ENCODE data around the gene TXNL4A. TPM values are rescaled to one million over a fixed set of nuclear protein-coding genes. Genes with fewer than 3 reads are reported as not detected.
"Not testable (repeated sequence)": the region's sequence is repeated elsewhere in the genome, so short reads cannot be mapped to it uniquely, and the experiment has no call there.

Gene TXNL4A
- total RNA-seq, 1 donor from 2014 or later = 79.6 TPM

DNA sequence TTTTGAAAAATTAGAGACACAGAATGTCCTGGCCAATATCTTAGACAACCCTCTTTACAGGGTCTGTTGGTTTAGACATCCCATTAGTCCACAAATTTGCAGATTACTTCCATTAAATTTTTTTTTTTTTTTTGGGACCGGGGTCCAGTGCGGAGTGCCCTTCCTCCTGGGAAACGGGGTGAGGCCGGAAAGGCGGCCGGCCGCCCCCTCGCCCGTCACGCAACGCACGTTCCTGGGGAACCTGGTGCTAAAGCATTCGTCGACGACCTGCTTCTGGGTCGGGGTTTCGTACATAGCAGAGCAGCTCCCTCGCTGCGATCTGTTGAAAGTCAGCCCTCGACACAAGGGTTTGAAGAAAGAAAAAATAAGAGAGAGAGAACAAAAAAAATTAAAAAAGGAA is 24.4 kb upstream of the TXNL4A start:
- no peaks in the 10 kb centered on the region for H3K27me3 ChIP-seq (ENCODE audit: control insufficient read depth, insufficient read depth, low read length)
- TF ChIP-seq, protein P1, sequence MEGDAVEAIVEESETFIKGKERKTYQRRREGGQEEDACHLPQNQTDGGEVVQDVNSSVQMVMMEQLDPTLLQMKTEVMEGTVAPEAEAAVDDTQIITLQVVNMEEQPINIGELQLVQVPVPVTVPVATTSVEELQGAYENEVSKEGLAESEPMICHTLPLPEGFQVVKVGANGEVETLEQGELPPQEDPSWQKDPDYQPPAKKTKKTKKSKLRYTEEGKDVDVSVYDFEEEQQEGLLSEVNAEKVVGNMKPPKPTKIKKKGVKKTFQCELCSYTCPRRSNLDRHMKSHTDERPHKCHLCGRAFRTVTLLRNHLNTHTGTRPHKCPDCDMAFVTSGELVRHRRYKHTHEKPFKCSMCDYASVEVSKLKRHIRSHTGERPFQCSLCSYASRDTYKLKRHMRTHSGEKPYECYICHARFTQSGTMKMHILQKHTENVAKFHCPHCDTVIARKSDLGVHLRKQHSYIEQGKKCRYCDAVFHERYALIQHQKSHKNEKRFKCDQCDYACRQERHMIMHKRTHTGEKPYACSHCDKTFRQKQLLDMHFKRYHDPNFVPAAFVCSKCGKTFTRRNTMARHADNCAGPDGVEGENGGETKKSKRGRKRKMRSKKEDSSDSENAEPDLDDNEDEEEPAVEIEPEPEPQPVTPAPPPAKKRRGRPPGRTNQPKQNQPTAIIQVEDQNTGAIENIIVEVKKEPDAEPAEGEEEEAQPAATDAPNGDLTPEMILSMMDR (IDR thresholded peaks at IDR 0.05; ENCODE audit: insufficient read depth, low read length, poor library complexity, severe bottlenecking) = no peak
- no peak overlapping the region for H3K4me3 ChIP-seq (ENCODE audit: low read depth, low read length)
- DNase-seq (ENCODE audit: low read depth) = no peak
- H3K36me3 ChIP-seq (ENCODE audit: control insufficient read depth, insufficient read depth, low read length) = no peaks in the 10 kb centered on the region

DNA sequence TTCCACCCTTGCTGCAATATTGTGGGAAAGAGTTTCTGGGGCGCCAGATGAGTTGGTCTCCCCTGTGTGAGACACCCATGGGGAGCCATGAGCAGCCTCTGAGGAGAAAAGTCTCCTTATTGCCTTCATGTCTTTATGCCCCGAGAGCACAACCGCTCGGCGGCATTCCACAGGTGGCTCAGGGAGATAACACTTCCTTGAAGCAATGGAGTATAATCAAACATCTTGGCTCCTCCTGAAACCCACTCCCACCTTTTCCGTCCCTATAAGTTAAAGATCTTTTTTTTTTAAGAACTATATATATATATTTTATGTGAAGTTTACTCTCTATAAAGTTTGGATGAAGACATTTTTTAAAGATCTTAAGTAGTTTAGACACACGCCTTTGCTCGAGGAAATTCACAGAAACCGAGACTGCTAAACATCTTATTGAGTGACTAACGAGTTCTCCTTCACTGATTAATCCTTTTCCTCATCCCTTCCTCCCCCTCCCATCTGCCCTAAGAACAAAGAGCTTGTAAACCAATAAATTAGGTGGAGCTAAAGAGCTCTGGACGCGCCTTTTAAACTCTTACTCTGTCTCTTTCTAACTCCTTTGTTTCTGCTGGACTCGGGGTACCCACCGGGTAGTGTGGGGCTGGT is 23.3 kb upstream of the TXNL4A start:
- H3K4me3 ChIP-seq (ENCODE audit: low read depth, low read length); H3K27me3 ChIP-seq (ENCODE audit: control insufficient read depth, insufficient read depth, low read length); DNase-seq (ENCODE audit: low read depth); H3K36me3 ChIP-seq (ENCODE audit: control insufficient read depth, insufficient read depth, low read length): not testable (repeated sequence)

DNA sequence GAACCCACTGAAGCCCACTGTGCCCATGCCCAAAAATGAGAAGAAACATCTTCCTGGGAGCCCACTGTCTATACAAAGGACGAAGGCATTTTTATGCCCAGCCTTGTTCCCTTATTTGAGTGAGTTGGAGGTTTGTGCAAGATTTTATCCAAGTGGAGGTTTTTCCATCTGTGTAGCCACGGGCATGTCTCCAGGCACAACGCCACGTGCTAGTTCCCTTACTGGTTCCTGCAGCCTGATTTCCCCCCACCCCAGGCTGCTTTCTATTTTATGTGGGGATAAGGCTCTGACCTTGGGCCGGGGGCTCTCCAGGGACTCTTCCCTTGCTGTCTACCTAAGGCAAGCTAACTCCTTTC is 22.2 kb upstream of the TXNL4A start:
- TF ChIP-seq, protein P1 (IDR thresholded peaks at IDR 0.05; ENCODE audit: insufficient read depth, low read length, poor library complexity, severe bottlenecking) = no peak
- H3K4me3 ChIP-seq (ENCODE audit: low read depth, low read length) = no peak overlapping the region
- no peaks in the 10 kb centered on the region for H3K36me3 ChIP-seq (ENCODE audit: control insufficient read depth, insufficient read depth, low read length)
- no peak for DNase-seq (ENCODE audit: low read depth)
- H3K27me3 ChIP-seq (ENCODE audit: control insufficient read depth, insufficient read depth, low read length) = no peaks in the 10 kb centered on the region

DNA sequence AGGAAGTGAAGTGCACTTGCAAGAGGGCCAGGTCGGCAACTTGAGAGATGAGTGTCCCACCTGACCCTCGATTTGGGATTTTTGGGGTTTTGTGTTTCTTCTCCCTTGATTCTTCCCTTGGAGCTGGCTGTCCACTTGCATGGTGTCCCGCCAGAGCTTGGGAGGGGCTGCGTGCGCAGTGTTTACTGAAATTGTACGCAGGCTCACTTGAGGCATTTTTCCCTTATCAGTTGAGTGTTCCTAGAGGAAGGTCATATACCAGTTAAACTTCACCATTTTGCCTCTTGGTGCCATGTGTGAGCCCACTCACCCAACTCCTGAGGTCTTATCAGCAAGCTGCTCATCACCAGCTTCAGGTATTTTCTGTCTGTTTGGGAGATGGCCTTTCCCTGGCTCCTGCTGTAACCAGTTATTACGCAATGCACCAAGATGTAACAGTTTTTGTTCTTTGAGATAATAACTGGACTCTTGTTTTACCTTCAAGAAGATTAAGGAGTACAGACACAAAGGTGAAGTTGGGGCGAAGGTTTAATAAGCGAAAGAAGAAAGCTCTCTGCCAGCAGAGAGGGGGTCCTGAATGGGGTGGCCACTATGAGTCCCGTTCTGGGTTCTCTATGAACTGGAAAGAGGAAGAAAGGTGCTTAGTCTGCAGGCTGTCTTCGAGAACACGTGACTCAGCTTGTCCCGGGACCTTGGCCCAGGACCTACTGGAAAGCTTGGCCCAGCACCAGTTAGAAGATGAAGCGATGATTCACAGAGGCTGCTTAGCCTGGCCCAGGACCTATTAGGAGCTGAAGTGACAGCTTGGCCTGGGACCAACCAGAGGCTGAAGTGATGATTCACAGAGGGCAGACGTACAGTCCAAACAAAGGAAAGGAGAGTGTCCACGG is 21.5 kb upstream of the TXNL4A start:
- no peak for DNase-seq (ENCODE audit: low read depth)
- TF ChIP-seq, protein P1 (IDR thresholded peaks at IDR 0.05; ENCODE audit: insufficient read depth, low read length, poor library complexity, severe bottlenecking) = no peak
- Histone ChIP-seq H3K4me3 (ENCODE audit: low read depth, low read length) (no peak overlapping the region), H3K27me3 (ENCODE audit: control insufficient read depth, insufficient read depth, low read length) (no peaks in the 10 kb centered on the region), H3K36me3 (ENCODE audit: control insufficient read depth, insufficient read depth, low read length) (no peaks in the 10 kb centered on the region)

DNA sequence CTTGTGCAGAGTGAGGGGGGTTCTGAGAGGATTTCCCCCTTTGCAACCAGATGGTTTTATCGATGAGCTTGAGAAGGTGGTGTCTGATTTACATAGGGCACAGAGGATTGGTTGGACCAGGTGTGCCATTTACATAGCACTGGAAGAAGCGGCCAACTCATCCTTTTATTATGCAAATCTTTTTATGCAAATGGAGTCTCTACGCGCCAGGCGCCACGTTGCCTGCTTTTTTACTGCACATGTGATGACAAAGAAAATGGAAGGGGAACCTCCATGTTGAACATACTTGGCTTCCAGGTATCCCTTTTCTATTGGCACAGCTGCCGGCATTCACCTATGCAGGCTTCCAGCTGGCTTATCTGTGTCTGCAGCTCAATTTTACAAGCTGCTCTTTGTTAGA is 18.4 kb upstream of the TXNL4A start:
- Histone ChIP-seq H3K27me3 (ENCODE audit: control insufficient read depth, insufficient read depth, low read length) (no peaks in the 10 kb centered on the region), H3K4me3 (ENCODE audit: low read depth, low read length) (no peak overlapping the region), H3K36me3 (ENCODE audit: control insufficient read depth, insufficient read depth, low read length) (no peaks in the 10 kb centered on the region)
- DNase-seq (ENCODE audit: low read depth) = no peak
- TF ChIP-seq, protein P1 (IDR thresholded peaks at IDR 0.05; ENCODE audit: insufficient read depth, low read length, poor library complexity, severe bottlenecking) = no peak

DNA sequence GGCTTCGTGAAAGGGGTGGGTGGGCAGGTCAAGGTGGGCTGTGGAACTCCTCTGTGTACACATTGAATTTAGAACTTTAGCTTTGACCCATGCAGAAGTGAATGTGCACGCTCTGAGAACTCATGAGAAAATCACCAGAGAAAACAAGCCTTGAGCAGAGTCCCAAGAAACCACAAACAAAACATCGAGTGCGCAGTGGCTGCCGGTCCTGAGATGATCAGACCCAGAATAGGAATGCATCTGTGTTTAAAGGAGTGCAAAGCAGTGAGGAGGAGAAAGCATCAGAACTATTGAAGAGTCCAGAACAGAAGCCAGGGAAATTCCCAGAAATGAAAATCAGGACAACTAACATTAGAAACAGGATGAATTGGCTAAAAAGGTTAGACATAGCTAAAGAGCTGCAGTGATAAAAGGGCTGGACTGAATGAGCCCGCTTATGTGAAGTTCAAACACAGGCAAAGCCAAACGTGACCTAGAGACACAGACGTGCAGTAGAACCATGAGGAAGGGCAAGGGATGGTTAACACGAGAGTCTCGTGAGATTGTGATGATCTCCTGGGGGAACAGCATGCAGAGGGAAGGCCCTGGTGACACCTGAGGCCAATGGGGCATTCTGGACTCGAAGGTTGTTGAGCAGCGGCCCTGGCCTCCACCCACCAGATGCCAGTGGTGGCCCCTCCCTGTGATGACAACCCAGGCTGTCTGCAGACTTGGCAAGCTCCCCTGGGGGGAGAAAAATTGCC is 16.4 kb upstream of the TXNL4A start:
- Histone ChIP-seq H3K36me3 (ENCODE audit: control insufficient read depth, insufficient read depth, low read length) (no peaks in the 10 kb centered on the region), H3K4me3 (ENCODE audit: low read depth, low read length) (no peak overlapping the region), H3K27me3 (ENCODE audit: control insufficient read depth, insufficient read depth, low read length) (no peaks in the 10 kb centered on the region)
- TF ChIP-seq, protein P1 (IDR thresholded peaks at IDR 0.05; ENCODE audit: insufficient read depth, low read length, poor library complexity, severe bottlenecking) = no peak
- DNase-seq (ENCODE audit: low read depth) = no peak

All from kidney epithelial cell (primary cell).